Keratinocyte (primary cell): Measurements from ENCODE around the gene RSL1D1. TPM values are rescaled to one million over a fixed set of nuclear protein-coding genes. Genes with fewer than 3 reads are reported as not detected.
"Not testable (repeated sequence)": the region's sequence is repeated elsewhere in the genome, so short reads cannot be mapped to it uniquely, and the experiment has no call there.

Experiments
- DNase-seq: peaks from one replicate; pipeline ENCODE4 v3.0.0-alpha.2; 2011; ENCODE audit warnings: low read depth, missing footprints, low spot score
- FAIRE-seq: peaks from 2 replicates; lab custom pipeline; 2011; peaks lifted over from hg19 to GRCh38; lab: Jason Lieb, UNC
- H2AFZ ChIP-seq: 2 replicates; pipeline ENCODE4 v1.6.0; 2012; ENCODE audit warnings: low read length, control low read depth, inconsistent platforms; ENCODE audit not compliant: control insufficient read depth
- H3K27ac ChIP-seq: 2 replicates; pipeline ENCODE4 v1.5.1; 2011; ENCODE audit warnings: low read length; ENCODE audit not compliant: control insufficient read depth, insufficient read depth
- H3K27me3 ChIP-seq: 3 replicates; pipeline ENCODE4 v1.6.0; 2011; ENCODE audit warnings: low read length; ENCODE audit not compliant: control insufficient read depth, insufficient read depth; ENCODE audit errors: extremely low read depth
- H3K36me3 ChIP-seq, 2 experiments: 2 replicates in 1 of 2; 3 replicates in 1 of 2; pipeline ENCODE4 v1.5.1; 2011; ENCODE audit warnings: low read length in 2 of 2, mild to moderate bottlenecking in 1 of 2; ENCODE audit not compliant: control insufficient read depth in 2 of 2, insufficient read depth in 2 of 2; ENCODE audit errors: extremely low read depth in 1 of 2
- H3K4me1 ChIP-seq: 3 replicates; pipeline ENCODE4 v1.5.1; 2011; ENCODE audit warnings: low read length; ENCODE audit not compliant: control insufficient read depth, insufficient read depth; ENCODE audit errors: extremely low read depth
- H3K4me2 ChIP-seq: 3 replicates; pipeline ENCODE4 v1.6.0; 2011; ENCODE audit warnings: low read depth, low read length; ENCODE audit not compliant: control insufficient read depth, insufficient read depth; ENCODE audit errors: extremely low read depth
- H3K4me3 ChIP-seq, 3 experiments: fragments of 200-600 bp in 1 of 3; sonication (generic) in 1 of 3; 2 replicates in 2 of 3; 3 replicates in 1 of 3; pipeline ENCODE4 v1.5.1; 2011 to 2016; ENCODE audit warnings: low read length in 3 of 3, mild to moderate bottlenecking in 3 of 3, control low read depth in 2 of 3, inconsistent platforms in 1 of 3, low read depth in 1 of 3, mixed read lengths in 1 of 3, mixed run types in 1 of 3, moderate library complexity in 1 of 3; ENCODE audit not compliant: control insufficient read depth in 2 of 3, insufficient read depth in 2 of 3; ENCODE audit errors: extremely low read depth in 1 of 3
- H3K79me2 ChIP-seq: 2 replicates; pipeline ENCODE4 v1.6.0; 2012; ENCODE audit warnings: low read length; ENCODE audit not compliant: control insufficient read depth, insufficient read depth
- H3K9ac ChIP-seq: 3 replicates; pipeline ENCODE4 v1.6.0; 2011; ENCODE audit warnings: low read length; ENCODE audit not compliant: control insufficient read depth, insufficient read depth; ENCODE audit errors: extremely low read depth
- H3K9me1 ChIP-seq: 3 replicates; pipeline ENCODE4 v1.6.0; 2011; ENCODE audit warnings: low read length; ENCODE audit not compliant: control insufficient read depth, insufficient read depth; ENCODE audit errors: extremely low read depth
- H3K9me3 ChIP-seq: 2 replicates; pipeline ENCODE4 v1.5.1; 2012; ENCODE audit warnings: low read depth, low read length; ENCODE audit not compliant: control insufficient read depth
- H4K20me1 ChIP-seq: 3 replicates; pipeline ENCODE4 v1.6.0; 2011; ENCODE audit warnings: low read length; ENCODE audit not compliant: control insufficient read depth, insufficient read depth; ENCODE audit errors: extremely low read depth
- EZH2 ChIP-seq: IDR thresholded peaks from one replicate; pipeline ENCODE4 v1.6.1; 2012; ENCODE audit warnings: inconsistent platforms, mild to moderate bottlenecking, low read length, moderate library complexity
- dilution Hi-C: fragments of 300-500 bp; cut with MboI; formaldehyde crosslinking; loops from one replicate; pipeline ENCODE4 v1.7.0; 2020; ENCODE audit warnings: low sequenced_read_pairs; ENCODE audit not compliant: extremely low pct_ligation_motif_present
- polyA plus RNA-seq, 5 experiments: library from polyadenylated mRNA; depleted of rRNA in 3 of 5; stranded (reverse) in 3 of 5; stranded (forward) in 1 of 5; unstranded in 1 of 5; fragments of >200 nt; gene quantifications; 1 replicate in 1 of 5; 2 replicates in 3 of 5; 3 replicates in 1 of 5; pipeline versions ENCODE4 v1.2.1 to v1.2.3, GENCODE V29; 2011 to 2012; ENCODE audit warnings: missing spikeins in 2 of 5, low read depth in 1 of 5, low replicate concordance in 1 of 5
- TF ChIP-seq, protein P1 (sequence below), 3 experiments: IDR thresholded peaks in 1 of 3; conservative IDR thresholded peaks in 1 of 3; optimal IDR thresholded peaks in 1 of 3; 2 replicates in 2 of 3; 3 replicates in 1 of 3; pipeline versions ENCODE3 to v1.5.1; 2011; ENCODE audit warnings: low read length in 3 of 3, mild to moderate bottlenecking in 3 of 3, moderate library complexity in 2 of 3, control low read depth in 1 of 3, inconsistent platforms in 1 of 3; ENCODE audit not compliant: insufficient read depth in 2 of 3; ENCODE audit errors: extremely low read depth in 1 of 3

RSL1D1 gene
- polyA plus RNA-seq, 1 donor (not counting 4 experiments of a cell fraction or from before 2014, with no cell fraction given), result 185 TPM

DNA sequence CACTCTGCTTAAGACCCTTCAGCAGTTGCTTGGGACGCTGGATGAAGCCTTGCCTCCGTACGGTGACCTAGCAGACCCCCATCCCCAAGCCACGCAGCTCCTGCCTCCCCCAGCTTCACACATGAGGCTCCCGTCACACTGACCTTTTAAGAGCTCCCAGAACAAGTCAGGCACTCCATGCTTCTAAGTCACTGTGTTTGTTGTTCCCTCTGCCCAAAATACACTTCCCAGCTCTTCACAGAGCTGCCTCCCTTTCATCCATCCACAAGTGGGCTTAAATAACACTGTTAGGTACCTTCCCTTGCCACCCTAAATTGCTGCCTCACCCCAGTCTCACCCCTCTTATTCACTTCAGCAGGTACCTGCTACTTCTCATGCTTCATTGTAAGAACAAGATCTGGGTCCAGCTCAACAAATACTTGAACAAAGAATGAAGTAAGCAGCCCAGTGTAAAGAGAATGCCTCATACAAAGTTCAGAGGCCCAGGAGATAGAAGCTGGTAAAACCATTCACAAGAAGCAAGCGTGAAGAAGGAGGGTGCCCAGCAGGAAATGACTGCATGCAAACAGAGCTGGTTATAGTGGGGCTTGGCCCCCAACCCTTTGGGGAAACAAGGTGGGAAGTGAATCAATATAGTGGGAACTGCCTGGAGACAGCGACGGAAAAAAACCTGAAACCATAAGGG lies 60.1 kb downstream of the RSL1D1 start:
- Histone ChIP-seq H3K9me1 (peaks cover 3% of the 10 kb centered on the region), H3K27ac (no peak overlapping the region), H4K20me1 (peaks cover 3% of the 10 kb centered on the region), H3K9ac (no peak overlapping the region), H3K4me2 (no peak overlapping the region), H2AFZ (no peak overlapping the region), H3K79me2 (peaks cover 98% of the 10 kb centered on the region), H3K4me3 (no peak overlapping the region), H3K27me3 (no peaks in the 10 kb centered on the region), H3K9me3 (no peaks in the 10 kb centered on the region), H3K36me3 (peaks cover 3 to 7% of the 10 kb centered on the region in 2 experiments), H3K4me1 (peaks cover 23% of the 10 kb centered on the region)
- dilution Hi-C loops, result no loop called here
- FAIRE-seq (no peak), DNase-seq (no peak)
- no peak for TF ChIP-seq EZH2
- TF ChIP-seq, protein P1, sequence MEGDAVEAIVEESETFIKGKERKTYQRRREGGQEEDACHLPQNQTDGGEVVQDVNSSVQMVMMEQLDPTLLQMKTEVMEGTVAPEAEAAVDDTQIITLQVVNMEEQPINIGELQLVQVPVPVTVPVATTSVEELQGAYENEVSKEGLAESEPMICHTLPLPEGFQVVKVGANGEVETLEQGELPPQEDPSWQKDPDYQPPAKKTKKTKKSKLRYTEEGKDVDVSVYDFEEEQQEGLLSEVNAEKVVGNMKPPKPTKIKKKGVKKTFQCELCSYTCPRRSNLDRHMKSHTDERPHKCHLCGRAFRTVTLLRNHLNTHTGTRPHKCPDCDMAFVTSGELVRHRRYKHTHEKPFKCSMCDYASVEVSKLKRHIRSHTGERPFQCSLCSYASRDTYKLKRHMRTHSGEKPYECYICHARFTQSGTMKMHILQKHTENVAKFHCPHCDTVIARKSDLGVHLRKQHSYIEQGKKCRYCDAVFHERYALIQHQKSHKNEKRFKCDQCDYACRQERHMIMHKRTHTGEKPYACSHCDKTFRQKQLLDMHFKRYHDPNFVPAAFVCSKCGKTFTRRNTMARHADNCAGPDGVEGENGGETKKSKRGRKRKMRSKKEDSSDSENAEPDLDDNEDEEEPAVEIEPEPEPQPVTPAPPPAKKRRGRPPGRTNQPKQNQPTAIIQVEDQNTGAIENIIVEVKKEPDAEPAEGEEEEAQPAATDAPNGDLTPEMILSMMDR (optimal IDR thresholded peaks at IDR 0.05 in 1 of 3, IDR thresholded peaks at IDR 0.05 in 1 of 3, conservative IDR thresholded peaks at IDR 0.05 in 1 of 3; ENCODE audit: extremely low read depth in 1 of 3, insufficient read depth in 2 of 3, low read length in 3 of 3), result no peak

DNA sequence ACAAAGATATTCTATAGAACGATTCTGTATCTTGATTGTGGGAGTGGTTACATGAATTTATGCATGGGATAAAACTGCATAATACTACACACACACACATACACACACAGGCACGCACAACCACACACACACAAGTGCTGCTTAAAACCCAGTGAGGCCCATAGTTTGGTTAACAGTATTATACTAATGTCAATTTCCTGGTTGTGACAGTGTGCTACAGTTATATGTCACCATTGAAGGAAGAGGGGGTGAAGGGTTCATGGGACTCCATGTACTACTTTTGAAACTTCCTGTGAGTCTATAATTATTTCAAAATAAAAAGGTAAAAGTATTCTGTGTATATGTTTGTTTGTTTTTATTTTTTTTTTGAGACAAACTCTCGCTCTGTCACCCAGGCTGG lies 62.4 kb downstream of the RSL1D1 start:
- H3K4me1 ChIP-seq, result peaks cover 12% of the 10 kb centered on the region
- dilution Hi-C loops, result no loop called here
- no peak overlapping the region for H3K4me2 ChIP-seq
- no peak for TF ChIP-seq EZH2
- TF ChIP-seq, protein P1 (optimal IDR thresholded peaks at IDR 0.05 in 1 of 3, IDR thresholded peaks at IDR 0.05 in 1 of 3, conservative IDR thresholded peaks at IDR 0.05 in 1 of 3; ENCODE audit: extremely low read depth in 1 of 3, insufficient read depth in 2 of 3, low read length in 3 of 3), result no peak
- no peak overlapping the region for H3K4me3 ChIP-seq
- H3K27me3 ChIP-seq, result no peaks in the 10 kb centered on the region
- no peak overlapping the region for H2AFZ ChIP-seq
- FAIRE-seq (no peak), DNase-seq (no peak)
- H3K27ac ChIP-seq, result no peak overlapping the region
- no peak overlapping the region for H3K9ac ChIP-seq
- peaks cover 3% of the 10 kb centered on the region for H4K20me1 ChIP-seq
- H3K79me2 ChIP-seq, result peaks cover 93% of the 10 kb centered on the region
- peaks cover 1% of the 10 kb centered on the region for H3K9me1 ChIP-seq
- H3K36me3 ChIP-seq, result peaks cover 3 to 7% of the 10 kb centered on the region in 2 experiments
- H3K9me3 ChIP-seq, result no peaks in the 10 kb centered on the region

DNA sequence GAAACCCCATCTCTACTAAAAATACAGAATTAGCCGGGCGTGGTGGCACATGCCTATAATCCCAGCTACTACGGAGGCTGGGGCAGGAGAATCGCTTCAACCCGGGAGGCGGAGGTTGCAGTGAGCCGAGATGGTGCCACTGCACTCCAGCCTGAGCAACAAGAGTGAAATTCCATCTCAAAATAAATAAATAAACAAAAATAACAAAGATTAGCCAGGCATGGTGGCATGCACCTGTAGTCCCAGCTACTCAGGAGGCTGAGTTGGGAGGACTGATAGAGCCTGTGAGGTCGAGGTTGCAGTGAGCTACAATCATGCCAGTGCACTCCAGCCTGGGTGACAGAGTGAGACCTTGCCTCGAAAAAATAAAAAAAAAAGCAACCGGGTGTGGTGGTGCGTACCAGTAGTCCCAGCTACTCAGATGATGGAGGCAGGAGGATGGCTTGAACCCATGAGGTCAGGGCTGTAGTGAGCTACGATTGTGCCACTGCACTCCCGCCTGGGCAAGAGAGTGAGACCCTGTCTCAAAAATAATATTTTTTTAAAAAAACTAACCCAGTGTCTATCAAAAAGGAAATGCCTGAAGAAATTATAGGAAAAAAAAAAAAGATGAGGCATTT lies 66.3 kb downstream of the RSL1D1 start:
- dilution Hi-C loops, H3K27ac ChIP-seq: not testable (repeated sequence)

More for the DNA sequence above, 66.3 kb downstream of the RSL1D1 start:
- H3K9me1 ChIP-seq, H4K20me1 ChIP-seq, H3K4me2 ChIP-seq, H2AFZ ChIP-seq, H3K4me3 ChIP-seq, H3K27me3 ChIP-seq, H3K9me3 ChIP-seq, FAIRE-seq, DNase-seq, H3K36me3 ChIP-seq, H3K9ac ChIP-seq: not testable (repeated sequence)
- Histone ChIP-seq H3K4me1 (peaks cover 35% of the 10 kb centered on the region), H3K79me2 (peaks cover 71% of the 10 kb centered on the region)
